NT2/D1 (cell line): ENCODE results near the gene ZNF441.

Source experiments
- SUZ12 ChIP-seq: IDR thresholded peaks from 2 replicates; pipeline ENCODE4 v1.6.1; 2011; ENCODE audit not compliant: insufficient read length, insufficient read depth; ENCODE audit errors: extremely low read depth
- YY1 ChIP-seq: IDR thresholded peaks from 2 replicates; pipeline ENCODE4 v1.6.1; 2011; ENCODE audit not compliant: insufficient read length, insufficient read depth
- ZNF274 ChIP-seq: IDR thresholded peaks from 2 replicates; pipeline ENCODE4 v1.6.1; 2011; ENCODE audit warnings: mild to moderate bottlenecking, low read depth, low read length

DNA sequence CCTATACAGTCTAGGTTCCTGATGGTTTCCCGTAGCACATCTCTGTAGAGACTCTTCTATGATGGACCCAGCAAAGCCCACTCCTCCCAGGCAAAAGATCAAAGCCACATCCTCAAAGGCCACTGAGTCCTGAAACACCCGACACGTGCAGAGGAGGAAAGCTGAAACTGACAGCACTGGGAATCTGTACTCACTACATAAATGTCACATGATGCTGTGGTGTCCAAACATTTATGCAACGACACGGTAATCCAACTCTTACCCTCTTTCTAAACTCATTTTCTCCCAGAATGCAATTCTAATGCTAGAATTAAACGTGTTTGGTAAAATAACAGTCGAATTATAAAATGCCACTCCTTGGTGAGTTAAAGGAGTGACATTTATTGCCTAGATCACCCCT is 7.0 kb upstream of the ZNF441 start:
- TF ChIP-seq ZNF274 (no peak), YY1 (no peak), SUZ12 (no peak)
